H1 (cell line): ENCODE data around the gene SV2B. TPM values are rescaled to one million over a fixed set of nuclear protein-coding genes. Genes with fewer than 3 reads are reported as not detected.

Experiments
- CHD7 ChIP-seq: fragments of 300-600 bp; sonication (generic); IDR thresholded peaks from 2 replicates; pipeline ENCODE4 v1.7.1; 2012; ENCODE audit warnings: low read length, moderate library complexity, mild to moderate bottlenecking, inconsistent platforms; ENCODE audit not compliant: insufficient replicate concordance
- GTF2F1 ChIP-seq: IDR thresholded peaks from 2 replicates; pipeline ENCODE4 v1.6.1; 2012; ENCODE audit warnings: low read depth, low read length, improper control_type of control experiment, borderline replicate concordance
- RBBP5 ChIP-seq: IDR thresholded peaks from 2 replicates; pipeline ENCODE4 v1.7.1; 2012; ENCODE audit warnings: low read depth, mild to moderate bottlenecking, inconsistent platforms, low read length, moderate library complexity, borderline replicate concordance
- SAP30 ChIP-seq: fragments of 300-600 bp; sonication (generic); IDR thresholded peaks from 2 replicates; pipeline ENCODE4 v1.7.1; 2012; ENCODE audit warnings: low read length, moderate library complexity, mild to moderate bottlenecking, inconsistent platforms; ENCODE audit not compliant: insufficient read depth, insufficient replicate concordance
- SIN3A ChIP-seq, 2 experiments: IDR thresholded peaks in 1 of 2; conservative IDR thresholded peaks in 1 of 2; 2 replicates each; pipeline ENCODE4 v1.6.1; 2011 to 2012; ENCODE audit warnings: low read length in 2 of 2, improper control_type of control experiment in 1 of 2, low read depth in 1 of 2, mild to moderate bottlenecking in 1 of 2
- TCF12 ChIP-seq: IDR thresholded peaks from 2 replicates; pipeline ENCODE4 v1.6.1; 2011; ENCODE audit warnings: low read depth, mild to moderate bottlenecking, low read length
- polyA plus RNA-seq, 7 experiments: library from polyadenylated mRNA; depleted of rRNA in 3 of 7; stranded (reverse) in 5 of 7; unstranded in 2 of 7; fragments of >200 nt in 5 of 7; fragments of 200-250 nt in 2 of 7; gene quantifications; 1 replicate in 5 of 7; 2 replicates in 1 of 7; 4 replicates in 1 of 7; pipeline versions ENCODE4 v1.2.1 to v1.2.3, GENCODE V29; 2011 to 2013; ENCODE audit warnings: missing spikeins in 2 of 7, mixed read lengths in 2 of 7
- total RNA-seq: library from RNA; stranded (reverse); fragmentation: NEBNext Ultra II Directional; extraction: Animal tissue kit (Norgen Biotek cat#: 25700); gene quantifications from 2 replicates; pipeline ENCODE4 v1.2.1, GENCODE V29; 2021

SV2B gene
- total and polyA plus RNA-seq, 2 of the 8 experiments (the other 6 are each of a cell fraction or from before 2014, with no cell fraction given), result 0.09 to 0.20 TPM

- TF ChIP-seq CHD7 (no peak), SIN3A (conservative IDR thresholded peaks at IDR 0.05 in 1 of 2, IDR thresholded peaks at IDR 0.05 in 1 of 2; ENCODE audit: low read depth in 1 of 2, low read length in 2 of 2) (no peak), SAP30 (no peak), TCF12 (no peak), GTF2F1 (no peak), RBBP5 (no peak)
Observed at GRCh38 chr15:91336687-91337086, 236.6 kb downstream of the SV2B start (continued).
